IgD-negative memory B cell (primary cell): ENCODE results near the gene LRRC39. TPM values are rescaled to one million over a fixed set of nuclear protein-coding genes. Genes with fewer than 3 reads are reported as not detected.
A peak's percentile ranks its signal among the peaks of the same experiment; 100 is the strongest.

Source experiments
- H3K27ac Mint-ChIP-seq, 3 donors: one replicate each; pipeline ENCODE4 v1.8.0; 2020 to 2022; ENCODE audit warnings: mild to moderate bottlenecking in 3 of 3, mixed read lengths in 3 of 3, moderate library complexity in 1 of 3
- H3K27me3 Mint-ChIP-seq: one replicate; pipeline ENCODE4 v1.8.0; 2021; ENCODE audit warnings: mixed read lengths
- H3K36me3 Mint-ChIP-seq: one replicate; pipeline ENCODE4 v1.8.0; 2020; ENCODE audit warnings: mild to moderate bottlenecking, mixed read lengths
- H3K4me1 Mint-ChIP-seq, 3 donors: one replicate each; pipeline ENCODE4 v1.8.0; 2020 to 2022; ENCODE audit warnings: mixed read lengths in 3 of 3, mild to moderate bottlenecking in 1 of 3
- H3K4me3 Mint-ChIP-seq, 4 donors: one replicate each; pipeline ENCODE4 v1.8.0; 2020 to 2022; ENCODE audit warnings: mild to moderate bottlenecking in 4 of 4, mixed read lengths in 4 of 4, moderate library complexity in 3 of 4
- H3K9me3 Mint-ChIP-seq, 3 donors: one replicate each; pipeline ENCODE4 v1.8.0; 2020 to 2021; ENCODE audit warnings: mixed read lengths in 3 of 3, mild to moderate bottlenecking in 1 of 3
- polyA plus RNA-seq: library from polyadenylated mRNA; unstranded; fragments of 300-500 nt; fragmentation: Illumina TruSeq; gene quantifications from one replicate; pipeline ENCODE4 v1.2.3, GENCODE V29; 2021

Gene LRRC39
- polyA plus RNA-seq, 1 donor from 2014 or later, result not detected

DNA sequence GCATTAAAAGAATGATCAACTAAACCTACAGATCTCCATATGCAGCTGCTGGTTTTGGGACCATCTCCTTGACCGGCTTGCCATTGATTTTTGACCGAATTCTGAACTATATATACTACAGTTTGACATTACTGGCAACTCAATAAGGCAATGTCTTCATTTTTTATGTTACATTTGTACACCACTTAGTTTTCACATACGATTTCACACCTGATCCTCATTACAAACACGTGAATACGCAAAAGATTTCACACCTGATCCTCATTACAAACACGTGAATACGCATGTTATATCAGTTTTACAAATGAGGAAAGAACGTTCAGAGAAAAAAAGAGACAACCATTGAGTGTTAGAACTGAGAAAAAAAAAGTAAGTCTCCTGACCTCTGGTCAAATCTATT lies 46.4 kb downstream of the LRRC39 start:
- Mint-ChIP-seq H3K27ac (peak overlapping the region in 1 of 3 donors; percentile 83), H3K27me3 (no peaks in the 10 kb centered on the region), H3K4me3 (peak overlapping the region; percentile 96 to 99 (median 98)), H3K36me3 (peaks cover 3% of the 10 kb centered on the region), H3K4me1 (peaks cover 23 to 31% (median 25%) of the 10 kb centered on the region in 3 donors), H3K9me3 (no peaks in the 10 kb centered on the region)

DNA sequence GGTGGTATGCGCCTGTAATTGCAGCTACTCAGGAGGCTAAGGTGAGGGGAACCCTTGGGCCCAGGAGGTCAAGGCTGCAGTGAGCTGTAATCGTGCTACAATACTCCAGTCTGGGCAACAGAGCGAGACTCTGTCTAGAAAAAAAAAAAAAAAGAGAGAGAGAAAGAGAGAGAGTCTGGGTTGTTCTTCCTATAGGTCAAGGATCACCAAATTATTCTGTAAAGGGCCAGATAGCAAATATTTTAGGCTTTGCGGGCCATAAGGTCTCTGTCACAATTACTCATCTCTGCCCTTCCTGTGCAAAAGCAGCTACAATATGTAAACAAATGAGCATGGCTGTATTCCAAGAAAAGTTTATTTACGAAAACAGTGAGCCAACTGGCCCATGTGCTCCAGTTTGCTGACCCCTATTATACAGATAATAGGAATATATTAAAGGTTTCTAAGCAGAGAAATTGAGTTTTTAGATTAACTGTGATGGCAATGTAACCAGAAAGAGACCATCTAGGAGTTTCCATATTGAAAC lies 47.4 kb downstream of the LRRC39 start:
- H3K9me3 Mint-ChIP-seq, result no peaks in the 10 kb centered on the region
- H3K36me3 Mint-ChIP-seq, result peaks cover 3% of the 10 kb centered on the region
- peak overlapping the region in 1 of 4 donors; percentile 25 for H3K4me3 Mint-ChIP-seq
- peaks cover 25 to 31% (median 27%) of the 10 kb centered on the region in 3 donors for H3K4me1 Mint-ChIP-seq
- no peaks in the 10 kb centered on the region for H3K27me3 Mint-ChIP-seq
- H3K27ac Mint-ChIP-seq, result no peak overlapping the region

DNA sequence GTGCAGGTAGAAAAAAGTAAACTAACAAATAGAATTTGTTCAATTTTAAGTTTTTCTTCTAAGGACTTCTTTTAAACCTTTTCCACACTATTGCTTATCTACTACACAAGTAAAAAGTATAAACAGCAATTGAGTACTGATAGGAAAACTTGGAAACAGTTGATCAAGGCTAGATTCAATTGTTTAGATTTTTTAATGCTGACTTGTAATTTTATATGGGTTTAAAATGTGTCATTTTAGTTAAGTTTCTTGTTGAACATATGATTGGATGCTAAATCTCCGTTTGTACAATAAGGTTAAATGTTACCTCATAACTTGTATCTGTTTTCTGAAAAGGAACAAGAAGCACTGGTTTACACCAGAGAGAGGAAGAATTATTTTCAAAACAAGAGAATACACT lies 50.8 kb downstream of the LRRC39 start:
- Mint-ChIP-seq H3K9me3 (no peaks in the 10 kb centered on the region), H3K36me3 (peaks cover 3% of the 10 kb centered on the region), H3K27ac (no peak overlapping the region), H3K27me3 (no peaks in the 10 kb centered on the region), H3K4me1 (peaks cover 11 to 18% (median 12%) of the 10 kb centered on the region in 3 donors), H3K4me3 (no peak overlapping the region)

DNA sequence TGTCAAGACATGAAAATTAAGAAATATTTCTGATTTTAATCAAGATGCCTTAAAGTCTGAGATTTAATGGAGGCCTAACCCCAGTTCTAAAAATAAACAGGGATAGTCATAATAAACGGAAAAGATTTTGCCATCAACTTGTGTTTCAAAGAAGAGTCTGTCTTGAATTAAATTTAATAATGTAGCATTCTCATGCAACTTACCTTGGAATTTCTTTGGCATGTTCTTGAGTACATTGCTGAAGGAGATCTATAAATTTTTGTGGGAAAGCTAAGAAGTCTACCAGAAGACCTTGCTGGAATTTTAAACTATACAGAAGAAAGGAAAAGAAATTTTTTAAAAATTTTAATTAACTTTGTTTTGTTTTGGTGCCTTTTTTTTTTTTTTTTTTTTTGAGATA lies 55.9 kb downstream of the LRRC39 start:
- peaks cover 0 to 7% (median 4%) of the 10 kb centered on the region in 3 donors for H3K4me1 Mint-ChIP-seq
- no peak overlapping the region for H3K4me3 Mint-ChIP-seq
- H3K9me3 Mint-ChIP-seq, result no peaks in the 10 kb centered on the region
- peaks cover 5% of the 10 kb centered on the region for H3K36me3 Mint-ChIP-seq
- no peaks in the 10 kb centered on the region for H3K27me3 Mint-ChIP-seq
- H3K27ac Mint-ChIP-seq, result no peak overlapping the region

DNA sequence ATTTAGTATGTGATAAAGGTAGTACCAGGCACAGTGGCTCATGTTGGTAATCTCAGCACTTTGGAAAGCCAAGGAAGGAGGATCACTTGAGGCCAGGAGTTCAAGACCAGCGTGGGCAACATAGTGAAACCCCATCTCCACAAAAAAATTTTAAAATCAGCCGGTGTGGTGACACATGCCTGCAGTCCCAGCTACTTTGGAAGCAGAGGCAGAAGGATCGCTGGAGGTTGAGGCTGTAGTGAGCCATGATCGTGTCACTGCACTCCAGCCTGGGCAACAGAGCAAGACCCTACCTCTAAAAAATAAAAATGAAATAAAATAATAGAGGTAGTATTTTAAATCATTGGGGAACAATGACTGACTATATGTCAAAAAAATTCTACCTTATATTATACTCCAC lies 62.5 kb downstream of the LRRC39 start:
- Mint-ChIP-seq H3K27me3 (no peaks in the 10 kb centered on the region), H3K4me3 (no peak overlapping the region), H3K9me3 (no peaks in the 10 kb centered on the region), H3K36me3 (peaks cover 8% of the 10 kb centered on the region), H3K4me1 (peaks cover 0 to 2% (median 0%) of the 10 kb centered on the region in 3 donors), H3K27ac (no peak overlapping the region)

DNA sequence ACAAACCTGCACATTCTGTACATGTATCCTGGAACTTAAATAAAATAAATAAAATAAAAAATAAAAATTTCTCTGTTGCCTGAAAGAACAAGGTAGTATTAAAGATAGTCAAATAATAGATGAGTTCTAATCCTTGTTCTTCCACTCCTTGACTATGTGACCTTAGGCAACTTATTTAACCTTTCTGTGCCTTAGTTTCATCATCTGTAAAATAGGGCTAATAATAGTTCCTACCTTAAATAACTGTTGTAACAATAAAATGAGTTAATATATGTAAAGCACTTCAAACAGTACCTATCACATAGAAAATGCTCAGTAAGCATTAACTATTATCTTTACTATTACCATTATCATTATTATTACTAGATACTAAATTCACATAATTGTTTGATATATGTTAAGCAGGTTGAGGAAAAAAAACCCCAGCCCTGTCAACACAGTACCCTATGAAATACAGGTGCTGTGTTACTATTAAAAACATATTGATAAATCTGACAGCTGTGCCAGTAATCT lies 68.4 kb downstream of the LRRC39 start:
- Mint-ChIP-seq H3K36me3 (peaks cover 6% of the 10 kb centered on the region), H3K4me1 (no peaks in the 10 kb centered on the region), H3K27ac (no peak overlapping the region), H3K9me3 (no peaks in the 10 kb centered on the region), H3K4me3 (no peak overlapping the region), H3K27me3 (no peaks in the 10 kb centered on the region)

DNA sequence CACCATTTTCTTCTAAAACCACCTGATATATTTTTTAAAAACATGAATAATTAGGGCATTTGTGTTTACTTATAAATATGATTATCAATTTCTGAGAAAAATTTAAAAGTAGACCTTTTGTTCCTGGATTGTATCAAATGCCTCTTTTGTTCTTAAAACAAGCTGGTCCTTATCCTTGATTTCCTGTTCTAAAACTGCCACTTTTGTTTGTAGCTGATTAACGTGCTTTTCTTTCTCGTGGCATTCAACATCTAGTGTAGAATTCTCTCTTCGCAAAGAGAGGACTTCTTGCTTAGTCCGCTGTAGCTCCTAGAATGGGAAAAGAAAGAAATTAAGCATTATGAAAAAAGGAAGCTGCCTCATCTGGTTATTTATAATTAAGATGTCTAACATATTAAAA lies 70.4 kb downstream of the LRRC39 start:
- H3K27me3 Mint-ChIP-seq, result no peaks in the 10 kb centered on the region
- H3K36me3 Mint-ChIP-seq, result peaks cover 6% of the 10 kb centered on the region
- no peaks in the 10 kb centered on the region for H3K9me3 Mint-ChIP-seq

DNA sequence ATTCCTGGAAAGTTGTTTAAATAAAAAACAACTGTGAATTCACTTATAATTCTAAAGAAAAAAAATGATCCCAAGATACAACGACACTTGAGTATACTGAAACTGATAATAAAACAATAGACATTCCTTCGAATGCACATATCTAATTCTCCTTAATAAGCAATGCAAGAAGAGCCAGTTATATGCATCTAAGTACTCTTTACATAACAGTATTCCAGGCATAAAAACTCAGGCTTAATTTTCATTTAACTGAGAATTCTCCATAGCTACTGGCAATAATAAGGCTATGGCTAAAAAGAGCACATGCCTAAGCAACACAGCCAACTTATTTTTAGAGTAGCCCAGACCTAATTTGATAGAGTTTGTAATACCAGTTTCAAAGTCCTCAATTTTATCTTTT lies 76.5 kb downstream of the LRRC39 start:
- H3K4me1 Mint-ChIP-seq, result no peaks in the 10 kb centered on the region
- no peaks in the 10 kb centered on the region for H3K27me3 Mint-ChIP-seq
- no peak overlapping the region for H3K4me3 Mint-ChIP-seq
- peaks cover 6% of the 10 kb centered on the region for H3K36me3 Mint-ChIP-seq
- no peak overlapping the region for H3K27ac Mint-ChIP-seq
- no peaks in the 10 kb centered on the region for H3K9me3 Mint-ChIP-seq

More for the DNA sequence above, 70.4 kb downstream of the LRRC39 start:
- no peak overlapping the region for H3K4me3 Mint-ChIP-seq
- no peak overlapping the region for H3K27ac Mint-ChIP-seq
- H3K4me1 Mint-ChIP-seq, result no peaks in the 10 kb centered on the region

DNA sequence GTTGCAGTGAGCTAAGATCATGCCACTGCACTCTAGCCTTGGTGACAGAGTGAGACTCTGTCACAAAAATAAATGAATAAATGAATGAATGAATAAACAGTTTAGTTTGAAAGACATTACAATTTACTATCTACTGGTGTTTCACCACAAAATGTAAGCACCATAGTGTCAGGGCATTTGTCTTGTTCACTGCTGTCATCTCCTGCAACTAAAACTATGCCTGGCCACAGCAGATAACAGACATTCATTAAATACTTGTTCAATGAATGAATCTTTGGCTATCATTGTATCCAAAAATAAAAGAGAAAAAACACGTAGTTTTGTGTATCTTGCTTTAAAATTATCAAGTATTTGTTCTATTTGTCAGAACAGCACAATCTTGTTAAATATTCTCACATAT lies 77.9 kb downstream of the LRRC39 start:
- Mint-ChIP-seq H3K36me3 (peaks cover 10% of the 10 kb centered on the region), H3K9me3 (peaks cover 0 to 5% (median 0%) of the 10 kb centered on the region in 3 donors), H3K27ac (no peak overlapping the region), H3K4me1 (no peaks in the 10 kb centered on the region), H3K4me3 (no peak overlapping the region), H3K27me3 (no peaks in the 10 kb centered on the region)

Other genes with a start within 250 kb of the LRRC39 start
- 11.0 TPM for gene SLC35A3, start 208.3 kb downstream of the LRRC39 start, polyA plus RNA-seq
- 3.6 TPM for gene SASS6, start 45.3 kb downstream of the LRRC39 start, polyA plus RNA-seq
- 11.9 TPM for gene TRMT13, start 45.1 kb downstream of the LRRC39 start, polyA plus RNA-seq
- gene DBT, start 71.6 kb upstream of the LRRC39 start, polyA plus RNA-seq, result 4.6 TPM
- gene RTCA, start 88.0 kb upstream of the LRRC39 start, polyA plus RNA-seq, result 19.4 TPM
- 11.5 TPM for gene CDC14A, start 174.2 kb upstream of the LRRC39 start, polyA plus RNA-seq